H1 (cell line): Measurements from ENCODE around the gene ST6GALNAC5. TPM values are rescaled to one million over a fixed set of nuclear protein-coding genes. Genes with fewer than 3 reads are reported as not detected.

Experiments used
- CTCF ChIA-PET: fragments of 300-600 bp; sonication (Branson Sonifier 250); formaldehyde crosslinking; loops from one replicate; lab custom pipeline; 2021; ENCODE audit not compliant: partially characterized antibody; lab: Charles Lee
- POLR2A ChIA-PET: fragments of 300-600 bp; sonication (Branson Sonifier 250); formaldehyde crosslinking; loops from one replicate; lab custom pipeline; 2021; ENCODE audit warnings: inconsistent platforms; ENCODE audit not compliant: partially characterized antibody; lab: Charles Lee
- DNase-seq, 2 experiments: peaks; one replicate each; pipeline versions ENCODE4 v3.0.0 to v3.0.0-alpha.2; 2010 to 2022; ENCODE audit warnings: low spot score in 2 of 2, low read depth in 1 of 2, mixed read lengths in 1 of 2
- FAIRE-seq: peaks from 2 replicates; lab custom pipeline; 2011; peaks lifted over from hg19 to GRCh38; lab: Jason Lieb, UNC
- H2AFZ ChIP-seq: 2 replicates; pipeline ENCODE4 v1.8.1; 2012; ENCODE audit warnings: low read length, inconsistent platforms
- H2AK5ac ChIP-seq: 2 replicates; pipeline ENCODE4 v1.6.1; 2013; ENCODE audit warnings: low read depth, low read length
- H2BK120ac ChIP-seq: replicated peaks from 2 replicates; pipeline ENCODE3; 2013; ENCODE audit warnings: low read depth, low read length, inconsistent platforms
- H2BK12ac ChIP-seq: 2 replicates; pipeline ENCODE4 v1.6.1; 2013; ENCODE audit warnings: low read depth, low read length
- H2BK15ac ChIP-seq: 2 replicates; pipeline ENCODE4 v1.6.1; 2013; ENCODE audit warnings: low read length
- H2BK20ac ChIP-seq: 2 replicates; pipeline ENCODE4 v1.6.1; 2013; ENCODE audit warnings: low read length
- H2BK5ac ChIP-seq: 2 replicates; pipeline ENCODE4 v1.6.1; 2013; ENCODE audit warnings: low read depth, low read length
- H3K14ac ChIP-seq: 2 replicates; pipeline ENCODE4 v1.6.1; 2013; ENCODE audit warnings: inconsistent platforms; ENCODE audit not compliant: insufficient read length
- H3K18ac ChIP-seq: 2 replicates; pipeline ENCODE4 v1.6.1; 2013; ENCODE audit warnings: low read length; ENCODE audit errors: extremely low read depth
- H3K23ac ChIP-seq: 2 replicates; pipeline ENCODE4 v1.6.1; 2013; ENCODE audit warnings: inconsistent platforms; ENCODE audit not compliant: insufficient read length
- H3K23me2 ChIP-seq: 2 replicates; pipeline ENCODE4 v1.6.1; 2013; ENCODE audit warnings: low read depth, low read length
- H3K27ac ChIP-seq: 2 replicates; pipeline ENCODE4 v1.6.1; 2011; ENCODE audit warnings: low read depth, low read length, inconsistent platforms
- H3K27me3 ChIP-seq, 4 experiments: replicated peaks in 1 of 4; 1 replicate in 1 of 4; 2 replicates in 3 of 4; pipeline versions ENCODE4 v1.6.1 to v1.8.1; 2011 to 2013; ENCODE audit warnings: low read length in 3 of 4, mild to moderate bottlenecking in 3 of 4, inconsistent platforms in 2 of 4, mixed read lengths in 2 of 4, moderate library complexity in 1 of 4; ENCODE audit not compliant: control insufficient read depth in 3 of 4, insufficient read depth in 3 of 4; ENCODE audit errors: extremely low read depth in 1 of 4
- H3K36me3 ChIP-seq, 4 experiments: 2 replicates each; pipeline versions ENCODE4 v1.6.1 to v1.8.1; 2011 to 2013; ENCODE audit warnings: mild to moderate bottlenecking in 4 of 4, low read length in 3 of 4, moderate library complexity in 2 of 4, control low read depth in 1 of 4, inconsistent platforms in 1 of 4; ENCODE audit not compliant: insufficient read depth in 4 of 4, control insufficient read depth in 2 of 4
- H3K4ac ChIP-seq: replicated peaks from 2 replicates; pipeline ENCODE3; 2013; ENCODE audit warnings: low read length, low read depth, mixed read lengths, inconsistent platforms; ENCODE audit not compliant: insufficient read length
- H3K4me1 ChIP-seq, 4 experiments: replicated peaks in 1 of 4; 1 replicate in 1 of 4; 2 replicates in 3 of 4; pipeline versions ENCODE4 v1.6.1 to v1.8.1; 2011 to 2013; ENCODE audit warnings: low read length in 3 of 4, inconsistent platforms in 2 of 4, mixed read lengths in 1 of 4; ENCODE audit not compliant: insufficient read depth in 4 of 4, control insufficient read depth in 3 of 4
- H3K4me2 ChIP-seq, 2 experiments: 2 replicates each; pipeline versions ENCODE4 v1.6.1 to v1.8.1; 2011 to 2013; ENCODE audit warnings: low read depth in 2 of 2, low read length in 2 of 2, control low read depth in 1 of 2, inconsistent platforms in 1 of 2, mild to moderate bottlenecking in 1 of 2; ENCODE audit not compliant: insufficient read depth in 1 of 2
- H3K4me3 ChIP-seq, 4 experiments: fragments of 200-600, 300-600 bp in 1 of 4; sonication (generic), shearing (Covaris generic), sonication (Bioruptor Twin) in 1 of 4; 2 replicates each; pipeline versions ENCODE4 v1.5.1 to v1.8.1; 2011 to 2016; ENCODE audit warnings: low read length in 4 of 4, low read depth in 3 of 4, control low read depth in 2 of 4, inconsistent platforms in 2 of 4, mild to moderate bottlenecking in 2 of 4, mixed read lengths in 1 of 4, moderate library complexity in 1 of 4; ENCODE audit not compliant: insufficient read depth in 2 of 4; ENCODE audit errors: extremely low read depth in 1 of 4
- H3K56ac ChIP-seq: replicated peaks from 2 replicates; pipeline ENCODE3; 2013; ENCODE audit warnings: low read depth, mild to moderate bottlenecking, mixed read lengths, low read length, inconsistent platforms; ENCODE audit not compliant: insufficient read length
- H3K79me1 ChIP-seq: 2 replicates; pipeline ENCODE4 v1.6.1; 2013; ENCODE audit warnings: low read depth, low read length, control low read depth
- H3K79me2 ChIP-seq, 2 experiments: 2 replicates each; pipeline versions ENCODE4 v1.6.1 to v1.8.1; 2012 to 2013; ENCODE audit warnings: low read length in 2 of 2, mild to moderate bottlenecking in 2 of 2, inconsistent platforms in 1 of 2; ENCODE audit not compliant: insufficient read depth in 2 of 2, control insufficient read depth in 1 of 2
- H3K9ac ChIP-seq, 4 experiments: replicated peaks in 1 of 4; 1 replicate in 1 of 4; 2 replicates in 3 of 4; pipeline versions ENCODE4 v1.6.1 to v1.8.1; 2011 to 2013; ENCODE audit warnings: low read depth in 3 of 4, low read length in 3 of 4, control low read depth in 2 of 4, mild to moderate bottlenecking in 2 of 4, moderate library complexity in 2 of 4, inconsistent platforms in 1 of 4; ENCODE audit errors: extremely low read depth in 1 of 4
- H3K9me3 ChIP-seq, 2 experiments: 2 replicates each; pipeline versions ENCODE4 v1.6.1 to v1.8.1; 2012 to 2013; ENCODE audit warnings: mild to moderate bottlenecking in 2 of 2, moderate library complexity in 2 of 2, control low read depth in 1 of 2, inconsistent platforms in 1 of 2, low read depth in 1 of 2, low read length in 1 of 2, mixed read lengths in 1 of 2; ENCODE audit not compliant: insufficient read depth in 2 of 2
- H4K20me1 ChIP-seq, 2 experiments: replicated peaks in 1 of 2; 2 replicates each; pipeline versions ENCODE3 to v1.8.1; 2011 to 2013; ENCODE audit warnings: inconsistent platforms in 2 of 2, low read length in 2 of 2, mild to moderate bottlenecking in 1 of 2; ENCODE audit not compliant: insufficient read depth in 2 of 2, control insufficient read depth in 1 of 2
- H4K5ac ChIP-seq: 2 replicates; pipeline ENCODE4 v1.6.1; 2013; ENCODE audit warnings: low read length, low read depth, mixed read lengths, inconsistent platforms; ENCODE audit not compliant: insufficient read length
- H4K8ac ChIP-seq: 2 replicates; pipeline ENCODE4 v1.8.0; 2013; ENCODE audit warnings: mild to moderate bottlenecking, moderate library complexity, low read length, inconsistent platforms; ENCODE audit not compliant: insufficient read depth; ENCODE audit errors: extremely low read depth
- H4K91ac ChIP-seq: replicated peaks from 2 replicates; pipeline ENCODE3; 2013; ENCODE audit warnings: low read length, mixed read lengths, inconsistent platforms; ENCODE audit not compliant: insufficient read length
- CREB1 ChIP-seq: IDR thresholded peaks from 2 replicates; pipeline ENCODE4 v1.6.1; 2012; ENCODE audit warnings: inconsistent platforms
- MAFK ChIP-seq: IDR thresholded peaks from 2 replicates; pipeline ENCODE4 v1.6.1; 2012; ENCODE audit warnings: low read depth, mild to moderate bottlenecking, improper control_type of control experiment, low read length
- SIN3A ChIP-seq, 2 experiments: IDR thresholded peaks in 1 of 2; conservative IDR thresholded peaks in 1 of 2; 2 replicates each; pipeline ENCODE4 v1.6.1; 2011 to 2012; ENCODE audit warnings: low read length in 2 of 2, improper control_type of control experiment in 1 of 2, low read depth in 1 of 2, mild to moderate bottlenecking in 1 of 2
- SIX5 ChIP-seq: IDR thresholded peaks from 2 replicates; pipeline ENCODE4 v1.6.1; 2011; ENCODE audit warnings: mild to moderate bottlenecking, low read depth, low read length
- TAF7 ChIP-seq: optimal IDR thresholded peaks from 2 replicates; pipeline ENCODE3; 2011; ENCODE audit warnings: low read depth, mild to moderate bottlenecking, inconsistent platforms, low read length, moderate library complexity, borderline replicate concordance
- WGBS, 2 experiments: shearing (Covaris generic) in 1 of 2; methylation state at CpG; one replicate each; pipeline versions ENCODE4 v1.1.6 to v1.1.7; 2013 to 2015; ENCODE audit warnings: low lambda C conversion rate in 2 of 2, mixed read lengths in 2 of 2, inconsistent platforms in 1 of 2, low coverage in 1 of 2, missing lambda C conversion rate in 1 of 2; ENCODE audit not compliant: insufficient replicate concordance in 2 of 2, insufficient coverage in 1 of 2, insufficient read length in 1 of 2; ENCODE audit errors: extremely low coverage in 1 of 2, missing lambda C conversion rate in 1 of 2; 5-methylcytosine and 5-hydroxymethylcytosine counted together
- polyA plus RNA-seq, 7 experiments: library from polyadenylated mRNA; depleted of rRNA in 3 of 7; stranded (reverse) in 5 of 7; unstranded in 2 of 7; fragments of >200 nt in 5 of 7; fragments of 200-250 nt in 2 of 7; gene quantifications; 1 replicate in 5 of 7; 2 replicates in 1 of 7; 4 replicates in 1 of 7; pipeline versions ENCODE4 v1.2.1 to v1.2.3, GENCODE V29; 2011 to 2013; ENCODE audit warnings: missing spikeins in 2 of 7, mixed read lengths in 2 of 7
- total RNA-seq: library from RNA; stranded (reverse); fragmentation: NEBNext Ultra II Directional; extraction: Animal tissue kit (Norgen Biotek cat#: 25700); gene quantifications from 2 replicates; pipeline ENCODE4 v1.2.1, GENCODE V29; 2021

ST6GALNAC5 gene
- total and polyA plus RNA-seq, 2 of the 8 experiments (the other 6 are each of a cell fraction or from before 2014, with no cell fraction given): 6.2 to 7.3 TPM

- H3K36me3 ChIP-seq: no peaks in the 10 kb centered on the region
- H3K14ac ChIP-seq: no peak overlapping the region
- no peak overlapping the region for H3K18ac ChIP-seq
- H2BK20ac ChIP-seq: no peak overlapping the region
- H3K4me3 ChIP-seq: no peak overlapping the region
- H3K23me2 ChIP-seq: peaks cover 16% of the 10 kb centered on the region; the same call in 1 of the 2 replicates
- H3K4ac ChIP-seq: no peak overlapping the region
- H3K27ac ChIP-seq: no peak overlapping the region
- DNase-seq: no peak
- no peak overlapping the region for H2BK15ac ChIP-seq
- H3K23ac ChIP-seq: no peak overlapping the region
- H4K91ac ChIP-seq: no peak overlapping the region
- H2AFZ ChIP-seq: no peak overlapping the region
- ChIA-PET POLR2A (no interaction called here), CTCF (no interaction called here)
- no peaks in the 10 kb centered on the region for H3K79me1 ChIP-seq
- H2AK5ac ChIP-seq: no peak overlapping the region
- no peaks in the 10 kb centered on the region for H3K9me3 ChIP-seq
- H3K4me2 ChIP-seq: no peak overlapping the region
- H3K56ac ChIP-seq: no peak overlapping the region
- FAIRE-seq: no peak
- H2BK120ac ChIP-seq: no peak overlapping the region
- 73% methylated on average over 2 of the region's 2 CpGs; no CpG with 5 or more reads in 1 of the 2 experiments for WGBS, 2 experiments
- H2BK5ac ChIP-seq: no peak overlapping the region
- no peak overlapping the region for H4K5ac ChIP-seq
- no peak overlapping the region for H3K9ac ChIP-seq
- H2BK12ac ChIP-seq: no peak overlapping the region
- TF ChIP-seq MAFK (no peak), SIX5 (no peak), SIN3A (conservative IDR thresholded peaks at IDR 0.05 in 1 of 2, IDR thresholded peaks at IDR 0.05 in 1 of 2; ENCODE audit: low read depth in 1 of 2, low read length in 2 of 2) (no peak), CREB1 (no peak), TAF7 (no peak)
- no peaks in the 10 kb centered on the region for H3K79me2 ChIP-seq
- no peaks in the 10 kb centered on the region; a peak in 1 of 7 replicates for H3K4me1 ChIP-seq
- H3K27me3 ChIP-seq: peaks cover 0 to 15% (median 8%) of the 10 kb centered on the region in 4 experiments; a peak in 6 of 7 replicates
- H4K20me1 ChIP-seq: no peaks in the 10 kb centered on the region
- no peak overlapping the region for H4K8ac ChIP-seq
Observed at GRCh38 chr1:76865696-76866286, 1.5 kb upstream of the ST6GALNAC5 start.
